Subcutaneous abdominal adipose tissue (tissue), 5 donors: ENCODE data around the gene CHRNG.

ENCODE experiments used
- H3K27ac ChIP-seq: one replicate; pipeline ENCODE4 v1.7.0; 2013; ENCODE audit warnings: low read depth, mild to moderate bottlenecking, inconsistent platforms, low read length, moderate library complexity
- H3K27me3 ChIP-seq, 5 donors: one replicate each; pipeline ENCODE4 v1.7.0; 2013; ENCODE audit warnings: low read length in 5 of 5, inconsistent platforms in 1 of 5; ENCODE audit not compliant: control insufficient read depth in 5 of 5, insufficient read depth in 4 of 5
- H3K36me3 ChIP-seq, 5 donors: one replicate each; pipeline ENCODE4 v1.7.0; 2013; ENCODE audit warnings: low read length in 5 of 5; ENCODE audit not compliant: control insufficient read depth in 5 of 5, insufficient read depth in 5 of 5
- H3K4me1 ChIP-seq, 5 donors: one replicate each; pipeline ENCODE4 v1.7.0; 2013; ENCODE audit warnings: low read length in 5 of 5, mild to moderate bottlenecking in 3 of 5, moderate library complexity in 1 of 5; ENCODE audit not compliant: control insufficient read depth in 5 of 5, insufficient read depth in 5 of 5
- H3K4me3 ChIP-seq, 5 donors: one replicate each; pipeline ENCODE4 v1.7.0; 2013; ENCODE audit warnings: low read length in 5 of 5, low read depth in 1 of 5
- H3K9ac ChIP-seq, 5 donors: one replicate each; pipeline ENCODE4 v1.7.0; 2013; ENCODE audit warnings: low read length in 5 of 5, mild to moderate bottlenecking in 4 of 5, moderate library complexity in 3 of 5
- H3K9me3 ChIP-seq, 5 donors: one replicate each; pipeline ENCODE4 v1.7.0; 2013; ENCODE audit warnings: low read length in 5 of 5; ENCODE audit not compliant: control insufficient read depth in 5 of 5
- donor health status: healthy.
- donor health status: healthy.
- donor health status: healthy.
- donor health status: healthy.
- donor health status: healthy.

Gene CHRNG

GRCh38 chr2:232575404-232575746 lies 35.9 kb downstream of the CHRNG start:
- Histone ChIP-seq H3K27me3 (no peaks in the 10 kb centered on the region), H3K9me3 (no peaks in the 10 kb centered on the region), H3K4me3 (no peak overlapping the region), H3K9ac (no peak overlapping the region), H3K36me3 (peaks cover 26 to 60% (median 48%) of the 10 kb centered on the region in 5 donors), H3K4me1 (no peaks in the 10 kb centered on the region), H3K27ac (no peak overlapping the region)

- no peak overlapping the region for H3K9ac ChIP-seq
Measured at GRCh38 chr2:232576995-232577394, 37.5 kb downstream of the CHRNG start.

GRCh38 chr2:232577841-232578240 lies 38.3 kb downstream of the CHRNG start:
- Histone ChIP-seq H3K27me3 (no peaks in the 10 kb centered on the region), H3K36me3 (peaks cover 27 to 61% (median 54%) of the 10 kb centered on the region in 5 donors), H3K9me3 (no peaks in the 10 kb centered on the region), H3K9ac (no peak overlapping the region), H3K4me1 (no peaks in the 10 kb centered on the region), H3K4me3 (no peak overlapping the region), H3K27ac (no peak overlapping the region)

More at GRCh38 chr2:232576995-232577394, 37.5 kb downstream of the CHRNG start:
- Histone ChIP-seq H3K27me3 (no peaks in the 10 kb centered on the region), H3K4me1 (no peaks in the 10 kb centered on the region), H3K4me3 (no peak overlapping the region), H3K9me3 (no peaks in the 10 kb centered on the region), H3K27ac (no peak overlapping the region), H3K36me3 (peaks cover 28 to 61% (median 49%) of the 10 kb centered on the region in 5 donors)

- H3K4me1 ChIP-seq, result no peaks in the 10 kb centered on the region
- peaks cover 19 to 62% (median 57%) of the 10 kb centered on the region in 5 donors for H3K36me3 ChIP-seq
- H3K27ac ChIP-seq, result no peak overlapping the region
- no peak overlapping the region for H3K4me3 ChIP-seq
- H3K9ac ChIP-seq, result no peak overlapping the region
- no peaks in the 10 kb centered on the region for H3K27me3 ChIP-seq
- no peaks in the 10 kb centered on the region for H3K9me3 ChIP-seq
Measured at GRCh38 chr2:232578626-232579025, 39.1 kb downstream of the CHRNG start.

GRCh38 chr2:232580648-232580981 lies 41.1 kb downstream of the CHRNG start:
- peaks cover 0 to 6% (median 0%) of the 10 kb centered on the region in 5 donors for H3K9me3 ChIP-seq
- no peaks in the 10 kb centered on the region for H3K27me3 ChIP-seq
- no peak overlapping the region for H3K27ac ChIP-seq
- H3K4me1 ChIP-seq, result peaks cover 0 to 3% (median 0%) of the 10 kb centered on the region in 5 donors
- H3K4me3 ChIP-seq, result no peak overlapping the region
- peaks cover 11 to 48% (median 39%) of the 10 kb centered on the region in 5 donors for H3K36me3 ChIP-seq
- H3K9ac ChIP-seq, result no peak overlapping the region

GRCh38 chr2:232581725-232582124 lies 42.2 kb downstream of the CHRNG start:
- Histone ChIP-seq H3K4me3 (no peak overlapping the region), H3K27ac (no peak overlapping the region), H3K9me3 (peaks cover 0 to 6% (median 0%) of the 10 kb centered on the region in 5 donors), H3K4me1 (peaks cover 0 to 4% (median 3%) of the 10 kb centered on the region in 5 donors), H3K27me3 (no peaks in the 10 kb centered on the region), H3K36me3 (peaks cover 7 to 44% (median 39%) of the 10 kb centered on the region in 5 donors), H3K9ac (no peak overlapping the region)

- Histone ChIP-seq H3K27ac (no peak overlapping the region), H3K36me3 (peaks cover 4 to 37% (median 27%) of the 10 kb centered on the region in 5 donors), H3K9ac (no peak overlapping the region), H3K4me3 (no peak overlapping the region), H3K4me1 (peaks cover 0 to 21% (median 16%) of the 10 kb centered on the region in 5 donors), H3K27me3 (no peaks in the 10 kb centered on the region), H3K9me3 (peaks cover 0 to 6% (median 0%) of the 10 kb centered on the region in 5 donors)
Measured at GRCh38 chr2:232584238-232584637, 44.7 kb downstream of the CHRNG start.

GRCh38 chr2:232586943-232587505 lies 47.5 kb downstream of the CHRNG start:
- Histone ChIP-seq H3K27ac (no peak overlapping the region), H3K4me1 (peaks cover 0 to 24% (median 21%) of the 10 kb centered on the region in 5 donors)

GRCh38 chr2:232587512-232587911 lies 48.0 kb downstream of the CHRNG start:
- H3K36me3 ChIP-seq, result peaks cover 0 to 16% (median 8%) of the 10 kb centered on the region in 5 donors
- H3K9me3 ChIP-seq, result peaks cover 0 to 6% (median 0%) of the 10 kb centered on the region in 5 donors
- H3K27ac ChIP-seq, result no peak overlapping the region
- no peak overlapping the region for H3K4me3 ChIP-seq
- H3K9ac ChIP-seq, result no peak overlapping the region
- no peaks in the 10 kb centered on the region for H3K27me3 ChIP-seq
- peaks cover 0 to 24% (median 21%) of the 10 kb centered on the region in 5 donors for H3K4me1 ChIP-seq

More at GRCh38 chr2:232586943-232587505, 47.5 kb downstream of the CHRNG start:
- no peaks in the 10 kb centered on the region for H3K27me3 ChIP-seq
- H3K36me3 ChIP-seq, result peaks cover 2 to 19% (median 13%) of the 10 kb centered on the region in 5 donors
- H3K9me3 ChIP-seq, result peaks cover 0 to 6% (median 0%) of the 10 kb centered on the region in 5 donors
- no peak overlapping the region for H3K4me3 ChIP-seq
- H3K9ac ChIP-seq, result no peak overlapping the region

- Histone ChIP-seq H3K27ac (no peak overlapping the region), H3K27me3 (no peaks in the 10 kb centered on the region), H3K4me3 (no peak overlapping the region), H3K36me3 (peaks cover 0 to 11% (median 6%) of the 10 kb centered on the region in 5 donors), H3K9ac (no peak overlapping the region), H3K9me3 (peaks cover 0 to 6% (median 0%) of the 10 kb centered on the region in 5 donors), H3K4me1 (peaks cover 0 to 24% (median 21%) of the 10 kb centered on the region in 5 donors)
Measured at GRCh38 chr2:232588031-232588430, 48.5 kb downstream of the CHRNG start.
